GM21825 (cell line): Measurements from ENCODE around the gene WNT1.

Experiments
- ATAC-seq: cut with Tn5 transposase; IDR thresholded peaks from one replicate; pipeline ENCODE4 v1.9.1; 2021; ENCODE audit warnings: mild to moderate bottlenecking, moderate library complexity; ENCODE audit not compliant: unreplicated experiment

The WNT1 gene

GRCh38 chr12:48999371-49000131, 21.4 kb downstream of the WNT1 start, which contains the start of gene DDN:
Gene DDN, minus strand, starts transcription at chr12:48999375. Its CDS starts 88 bp downstream, at chr12:48999287.
- peak; percentile 37 for ATAC-seq

- no peak for ATAC-seq
Observed at GRCh38 chr12:49000346-49000745, 22.2 kb downstream of the WNT1 start.

GRCh38 chr12:49008943-49009342, 30.8 kb downstream of the WNT1 start:
- no peak for ATAC-seq

- no peak for ATAC-seq
Observed at GRCh38 chr12:49010092-49010668, 32.1 kb downstream of the WNT1 start.

- no peak for ATAC-seq
Observed at GRCh38 chr12:49012739-49013138, 34.6 kb downstream of the WNT1 start.

- no peak for ATAC-seq
Observed at GRCh38 chr12:49013428-49013827, 35.3 kb downstream of the WNT1 start.

DNA sequence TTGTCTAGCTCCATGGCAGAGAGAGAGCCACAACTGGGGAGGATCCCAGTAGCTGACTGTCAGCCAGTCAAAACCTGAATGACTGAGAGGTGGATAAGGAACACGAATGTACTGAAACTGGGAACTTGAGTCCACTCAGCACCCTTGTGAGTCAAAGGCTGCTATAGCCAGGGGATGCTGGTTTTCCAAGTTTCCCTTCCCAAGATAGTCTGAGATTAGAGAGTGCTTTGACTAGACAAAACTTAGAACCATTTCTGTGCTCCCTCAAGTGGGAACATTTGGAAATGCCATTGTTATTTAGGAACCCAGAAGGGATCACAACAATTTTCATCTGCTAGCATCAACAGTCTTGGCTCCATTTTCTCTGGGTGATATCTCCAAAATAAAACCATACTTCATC, 36.4 kb downstream of the WNT1 start:
- ATAC-seq = no peak

DNA sequence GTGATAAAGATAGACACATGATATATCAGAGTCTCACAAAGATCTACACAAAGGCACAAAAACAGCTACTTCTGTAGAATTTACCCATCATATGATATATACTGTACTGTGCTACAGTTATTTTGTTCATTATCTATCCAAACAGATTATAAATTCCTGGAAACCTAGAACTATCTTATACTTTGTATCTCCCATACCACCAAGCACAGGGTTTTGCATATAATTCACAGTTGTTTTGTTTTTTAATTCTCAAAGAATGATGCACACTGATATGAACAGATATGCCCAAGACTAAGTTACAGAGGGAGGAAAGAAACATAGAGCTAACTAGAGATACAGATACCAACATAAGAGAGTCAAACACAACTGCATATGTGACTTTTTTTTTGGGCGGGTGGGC, 37.1 kb downstream of the WNT1 start:
- no peak for ATAC-seq

DNA sequence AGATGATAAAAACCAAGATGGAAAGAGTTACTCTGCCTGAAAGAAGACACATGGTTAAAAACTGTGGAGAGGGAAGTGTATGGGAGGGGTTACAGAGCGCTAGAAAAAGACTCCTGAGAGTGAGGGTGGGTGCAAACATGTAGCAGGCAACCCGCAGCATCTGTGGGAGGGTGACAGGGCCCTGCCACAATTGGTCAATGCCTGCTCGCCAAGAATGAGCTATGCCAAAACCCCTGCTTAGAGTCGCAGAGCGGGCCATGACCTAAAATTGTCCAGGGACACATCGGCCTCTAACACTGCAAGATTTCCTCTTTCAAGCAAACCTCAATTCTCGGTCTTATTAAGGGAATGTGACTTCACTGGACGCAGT, 39.8 kb downstream of the WNT1 start:
- ATAC-seq = peak; percentile 17

DNA sequence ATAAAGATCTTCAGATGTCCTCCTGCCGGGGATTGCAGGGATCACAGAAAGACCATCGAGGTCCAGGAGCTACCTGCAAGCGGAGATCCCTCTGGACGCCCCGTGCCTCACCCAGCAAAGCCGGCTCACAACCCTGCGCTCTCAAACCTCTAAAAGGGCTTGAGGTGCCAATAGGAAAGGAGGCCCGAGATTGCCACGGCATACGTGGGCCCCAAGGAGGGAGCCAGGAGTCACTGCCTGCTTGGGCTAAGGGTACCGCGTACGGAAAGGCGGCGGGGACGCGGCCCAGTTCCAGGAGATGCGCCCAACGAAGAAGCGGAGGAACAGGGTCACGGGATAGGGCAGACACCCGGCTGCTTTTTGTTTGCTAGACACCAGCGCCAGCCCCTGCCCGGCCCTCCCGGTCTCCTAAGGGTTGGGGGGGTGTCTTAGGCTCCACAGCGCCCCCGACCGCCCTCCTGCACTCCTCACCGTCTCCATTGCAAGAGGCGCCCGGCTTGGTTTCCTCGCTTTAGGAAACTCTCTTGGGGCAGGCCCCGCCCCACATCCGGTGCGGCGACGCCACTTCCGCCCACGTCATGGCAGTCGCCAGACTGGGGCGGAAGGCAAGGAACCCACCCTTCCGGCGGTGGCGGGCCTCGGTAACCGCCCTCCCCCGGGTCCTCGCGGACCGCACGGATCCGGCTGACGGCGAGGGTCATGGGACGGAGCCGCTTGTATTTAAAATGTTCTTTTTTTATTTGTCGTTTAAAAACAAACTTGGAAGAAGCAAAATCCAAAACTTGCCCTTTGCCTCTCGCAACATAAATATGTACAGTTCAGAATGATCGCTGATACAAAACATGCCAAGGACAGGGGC, 40.4 kb downstream of the WNT1 start, which contains the start of gene PRKAG1:
Gene PRKAG1, minus strand, starts transcription at position 516 of the 859 bp plus-strand sequence. Its CDS starts 36 bp downstream, at position 480.
- peak; percentile 89 for ATAC-seq

DNA sequence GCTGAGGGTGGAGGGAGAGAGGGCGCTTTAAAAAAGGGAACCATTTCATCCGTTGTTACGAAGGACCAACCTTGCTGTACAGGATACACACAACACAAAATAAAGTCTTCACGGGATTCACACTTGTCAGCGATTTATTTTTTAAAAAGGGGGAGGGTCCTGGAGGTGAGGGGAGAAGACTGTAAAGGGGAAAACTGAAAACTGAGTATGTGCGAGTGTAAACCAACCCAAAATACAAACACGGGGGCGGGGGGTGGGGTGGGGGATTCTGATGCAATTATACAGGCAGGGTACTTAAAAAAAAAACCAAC, 41.0 kb downstream of the WNT1 start:
- peak; percentile 14 for ATAC-seq

GRCh38 chr12:49019443-49020324, 41.6 kb downstream of the WNT1 start:
- no peak for ATAC-seq

DNA sequence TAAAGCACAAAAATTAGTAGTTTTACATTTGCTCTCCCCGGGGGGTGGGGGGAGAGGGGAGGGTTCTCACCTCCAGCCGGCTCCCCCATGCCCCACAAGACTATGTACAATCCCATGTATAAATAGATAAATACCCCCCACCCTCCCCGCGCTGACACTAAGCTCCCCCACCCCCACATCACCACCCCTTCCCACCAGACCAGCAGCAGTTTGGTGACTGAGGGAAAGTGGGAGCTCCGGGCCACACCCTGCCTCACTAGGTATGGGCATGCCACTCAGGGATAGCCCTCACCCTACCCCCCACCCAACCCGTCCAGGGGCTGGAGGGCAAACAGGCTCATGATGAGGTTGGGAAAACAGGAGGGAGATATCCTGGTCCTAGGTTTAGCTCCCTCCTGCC, 42.3 kb downstream of the WNT1 start:
- no peak for ATAC-seq

- ATAC-seq = no peak
Observed at GRCh38 chr12:49021292-49021915, 43.3 kb downstream of the WNT1 start.

GRCh38 chr12:49022558-49023178, 44.5 kb downstream of the WNT1 start:
- no peak for ATAC-seq

- no peak for ATAC-seq
Observed at GRCh38 chr12:49023812-49024211, 45.7 kb downstream of the WNT1 start.

DNA sequence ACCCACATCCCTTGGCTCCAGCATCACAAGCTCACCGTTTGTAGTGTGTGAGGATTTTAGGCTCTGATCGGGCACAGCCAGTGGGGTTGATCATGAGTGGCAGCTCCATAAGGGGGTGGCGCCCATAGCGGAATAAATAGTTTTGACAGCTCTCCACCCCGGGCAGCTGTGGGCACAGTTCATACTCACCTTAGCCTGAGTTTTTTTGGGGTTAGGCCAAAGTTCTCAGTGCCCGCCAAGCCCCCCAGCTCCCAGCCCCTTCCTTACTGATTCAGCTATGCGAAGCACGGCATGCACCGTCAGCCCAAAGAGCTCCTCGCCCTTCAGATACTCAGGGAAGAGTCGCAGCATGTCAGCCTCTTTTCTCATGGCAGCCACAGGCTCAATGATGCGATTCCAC, 46.4 kb downstream of the WNT1 start:
- ATAC-seq = no peak

DNA sequence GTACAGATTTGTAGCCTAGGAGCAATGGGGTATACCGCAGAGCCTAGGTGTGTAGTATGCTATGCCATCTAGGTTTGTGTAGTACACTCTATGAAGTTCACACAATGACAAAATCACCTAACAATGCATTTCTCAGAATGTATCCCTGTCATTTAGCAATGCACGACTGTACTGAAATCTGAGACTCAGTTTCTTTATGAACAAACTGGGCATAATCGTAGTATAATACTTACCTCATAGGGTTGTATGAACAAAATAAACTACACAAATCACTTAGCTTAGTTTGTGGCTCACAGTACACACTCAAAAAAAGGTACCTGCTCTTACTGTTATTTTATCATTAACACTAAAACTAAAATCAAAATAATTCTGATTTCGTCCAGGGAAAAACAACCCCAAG, 47.3 kb downstream of the WNT1 start:
- no peak for ATAC-seq

DNA sequence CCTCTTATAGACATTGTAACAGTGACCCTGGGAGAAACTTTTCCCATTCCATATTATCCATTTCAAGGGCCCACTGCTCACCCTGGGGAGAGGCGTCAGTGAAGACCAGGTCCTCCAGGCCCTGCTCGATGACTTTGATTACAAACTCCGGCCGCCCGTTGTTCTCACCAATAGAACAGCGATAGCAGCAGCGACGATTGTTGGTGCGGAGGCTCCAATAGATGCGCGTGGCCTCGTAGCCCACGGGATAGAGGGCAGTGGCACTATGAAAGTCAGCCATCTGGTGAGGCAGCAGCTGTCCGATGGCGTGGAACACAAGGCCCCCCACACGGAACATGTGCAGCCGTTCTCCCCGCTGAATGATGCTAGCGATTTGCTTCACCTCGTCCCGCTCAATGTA, 48.0 kb downstream of the WNT1 start:
- ATAC-seq = no peak
